NOMO-1 (cell line): ENCODE data around the gene LMNB1.
"Not testable (repeated sequence)": the region's sequence is repeated elsewhere in the genome, so short reads cannot be mapped to it uniquely, and the experiment has no call there.

Experiments
- DNase-seq, 2 experiments: peaks; one replicate each; lab custom pipeline; 2025; ENCODE audit not compliant: unreplicated experiment in 2 of 2; lab: John Stamatoyannopoulos, UW

LMNB1 gene

GRCh38 chr5:126776499-126777256 lies at the start of gene LMNB1:
Gene LMNB1 (plus strand): TSS chr5:126777136. CDS start chr5:126777509, 373 bp downstream.
- peak; percentile 98 to 100 for DNase-seq

GRCh38 chr5:126732716-126733115 lies 44.2 kb upstream of the LMNB1 start:
- no peak for DNase-seq

GRCh38 chr5:126734573-126734972 lies 42.4 kb upstream of the LMNB1 start:
- DNase-seq, result not testable (repeated sequence)

GRCh38 chr5:126736141-126736540 lies 40.8 kb upstream of the LMNB1 start:
- DNase-seq, result no peak

- no peak for DNase-seq
Observed at GRCh38 chr5:126741361-126741760, 35.6 kb upstream of the LMNB1 start.

GRCh38 chr5:126742425-126742824 lies 34.5 kb upstream of the LMNB1 start:
- no peak for DNase-seq

- DNase-seq, result no peak
Observed at GRCh38 chr5:126744836-126745235, 32.1 kb upstream of the LMNB1 start.

- DNase-seq, result no peak
Observed at GRCh38 chr5:126745259-126745992, 31.5 kb upstream of the LMNB1 start.

GRCh38 chr5:126746290-126746689 lies 30.6 kb upstream of the LMNB1 start:
- no peak for DNase-seq

GRCh38 chr5:126752081-126752785 lies 24.7 kb upstream of the LMNB1 start:
- no peak for DNase-seq

- DNase-seq, result peak in 1 of 2 experiments; percentile 19
Observed at GRCh38 chr5:126753227-126753626, 23.7 kb upstream of the LMNB1 start.

- DNase-seq, result peak; percentile 38 to 63
Observed at GRCh38 chr5:126754609-126755008, 22.3 kb upstream of the LMNB1 start.

GRCh38 chr5:126755593-126755992 lies 21.3 kb upstream of the LMNB1 start:
- peak; percentile 45 to 55 for DNase-seq

GRCh38 chr5:126757713-126758357 lies 19.1 kb upstream of the LMNB1 start:
- peak; percentile 69 to 88 for DNase-seq

- DNase-seq, result no peak
Observed at GRCh38 chr5:126763371-126763770, 13.6 kb upstream of the LMNB1 start.

- no peak for DNase-seq
Observed at GRCh38 chr5:126769703-126770102, 7.2 kb upstream of the LMNB1 start.

GRCh38 chr5:126773536-126773935 lies 3.4 kb upstream of the LMNB1 start:
- not testable (repeated sequence) for DNase-seq

- not testable (repeated sequence) for DNase-seq
Observed at GRCh38 chr5:126774595-126774994, 2.3 kb upstream of the LMNB1 start.

- peak in 1 of 2 experiments; percentile 31 for DNase-seq
Observed at GRCh38 chr5:126777257-126777974, 480 bp downstream of the LMNB1 start.

GRCh38 chr5:126777975-126778674 lies 1.2 kb downstream of the LMNB1 start:
- DNase-seq, result peak; percentile 99
